ENCODE results near the gene GPHN. TPM values are rescaled to one million over a fixed set of nuclear protein-coding genes. Genes with fewer than 3 reads are reported as not detected.
"Not testable (repeated sequence)": the region's sequence is repeated elsewhere in the genome, so short reads cannot be mapped to it uniquely, and the experiment has no call there.

Gene GPHN
- total and polyA plus RNA-seq, 5 experiments from 2014 or later: 2.9 to 12.1 (median 4.2) TPM

GRCh38 chr14:66714291-66714690 lies 206.3 kb downstream of the GPHN start:
- H3K27me3 Mint-ChIP-seq, ATAC-seq, POLR2A ChIA-PET, DNase-seq: not testable (repeated sequence)
- H3K27ac Mint-ChIP-seq: peak overlapping the region in 2 of 10 donors; percentile 18 to 53
- H3K36me3 Mint-ChIP-seq: peaks cover 0 to 27% (median 4%) of the 10 kb centered on the region in 3 donors
- peaks cover 22 to 41% (median 35%) of the 10 kb centered on the region in 4 donors for H3K4me1 Mint-ChIP-seq
- H3K9me3 Mint-ChIP-seq: peaks cover 0 to 51% (median 9%) of the 10 kb centered on the region in 9 donors
- peak overlapping the region in 9 of 10 donors; percentile 8 to 62 (median 28) for H3K4me3 Mint-ChIP-seq

GRCh38 chr14:66715313-66715712 lies 207.4 kb downstream of the GPHN start:
- peaks cover 24 to 41% (median 35%) of the 10 kb centered on the region in 4 donors for H3K4me1 Mint-ChIP-seq
- peaks cover 4 to 30% (median 4%) of the 10 kb centered on the region in 3 donors for H3K36me3 Mint-ChIP-seq
- POLR2A ChIA-PET, ATAC-seq, H3K27me3 Mint-ChIP-seq, DNase-seq: not testable (repeated sequence)
- peak overlapping the region in 9 of 10 donors; percentile 1 to 48 (median 17) for H3K27ac Mint-ChIP-seq
- peaks cover 0 to 51% (median 9%) of the 10 kb centered on the region in 9 donors for H3K9me3 Mint-ChIP-seq
- H3K4me3 Mint-ChIP-seq: peak overlapping the region; percentile 25 to 71 (median 54)

GRCh38 chr14:66716227-66716626 lies 208.3 kb downstream of the GPHN start:
- peaks cover 0 to 1% (median 0%) of the 10 kb centered on the region in 5 donors for H3K27me3 Mint-ChIP-seq
- no peak for ATAC-seq
- peaks cover 0 to 48% (median 8%) of the 10 kb centered on the region in 9 donors for H3K9me3 Mint-ChIP-seq

GRCh38 chr14:66717561-66718140 lies 209.7 kb downstream of the GPHN start:
- Mint-ChIP-seq H3K27ac (no peak overlapping the region), H3K4me3 (no peak overlapping the region), H3K4me1 (peaks cover 24 to 41% (median 35%) of the 10 kb centered on the region in 4 donors), H3K9me3 (peaks cover 0 to 39% (median 8%) of the 10 kb centered on the region in 9 donors), H3K27me3 (peaks cover 0 to 1% (median 0%) of the 10 kb centered on the region in 5 donors), H3K36me3 (peaks cover 4 to 25% (median 5%) of the 10 kb centered on the region in 3 donors)
- ATAC-seq (no peak), DNase-seq (no peak)
- POLR2A ChIA-PET: no interaction called here

More at GRCh38 chr14:66716227-66716626, 208.3 kb downstream of the GPHN start:
- POLR2A ChIA-PET: no interaction called here
- H3K4me1 Mint-ChIP-seq: peaks cover 24 to 41% (median 35%) of the 10 kb centered on the region in 4 donors
- no peak for DNase-seq
- peaks cover 4 to 30% (median 4%) of the 10 kb centered on the region in 3 donors for H3K36me3 Mint-ChIP-seq
- no peak overlapping the region for H3K27ac Mint-ChIP-seq
- H3K4me3 Mint-ChIP-seq: peak overlapping the region in 1 of 10 donors; percentile 5

DNA sequence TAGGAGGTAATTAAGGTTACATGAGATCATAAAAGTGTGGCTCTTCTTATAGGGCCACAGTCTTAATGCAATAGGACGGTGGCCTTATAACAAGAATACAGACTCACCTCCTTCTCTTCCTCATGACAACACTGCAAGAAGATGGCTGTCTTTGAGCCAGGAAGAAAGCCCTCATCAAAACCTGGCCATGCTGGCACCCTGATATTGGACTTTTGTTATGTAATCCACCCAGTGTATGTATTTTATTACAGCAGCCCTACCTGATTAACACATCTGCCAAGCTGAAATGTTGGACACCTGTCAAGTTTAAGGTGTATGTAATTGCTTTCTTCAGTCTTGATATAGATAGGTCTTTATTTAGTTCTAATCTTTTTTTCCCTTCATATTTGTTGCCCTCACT lies 217.0 kb downstream of the GPHN start:
- H3K4me1 Mint-ChIP-seq: peaks cover 0 to 2% (median 0%) of the 10 kb centered on the region in 4 donors
- H3K27ac Mint-ChIP-seq: no peak overlapping the region
- ATAC-seq: no peak
- no peaks in the 10 kb centered on the region for H3K27me3 Mint-ChIP-seq
- peaks cover 3 to 46% (median 21%) of the 10 kb centered on the region in 9 donors for H3K9me3 Mint-ChIP-seq
- H3K36me3 Mint-ChIP-seq: peaks cover 23 to 45% (median 41%) of the 10 kb centered on the region in 3 donors
- H3K4me3 Mint-ChIP-seq: no peak overlapping the region
- POLR2A ChIA-PET: no interaction called here
- no peak for DNase-seq

DNA sequence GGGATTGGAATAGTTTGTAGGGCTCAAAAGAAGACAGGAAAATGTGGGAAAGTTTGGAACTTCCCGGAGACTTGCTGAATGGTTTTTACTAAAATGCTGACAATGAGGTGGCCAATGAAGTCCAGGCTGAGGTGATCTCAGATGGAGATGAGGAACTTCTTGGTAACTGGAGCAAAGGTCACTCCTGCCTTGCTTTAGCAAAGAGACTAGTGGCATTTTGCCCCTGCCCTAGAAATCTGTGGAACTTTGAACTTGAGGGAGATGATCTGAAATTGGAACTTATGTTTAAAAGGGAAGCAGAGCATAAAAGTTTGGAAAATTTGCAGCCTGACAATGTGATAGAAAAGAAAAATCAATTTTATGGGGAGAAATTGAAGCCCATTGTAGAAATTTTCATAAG lies 223.4 kb downstream of the GPHN start:
- H3K27me3 Mint-ChIP-seq, POLR2A ChIA-PET, H3K4me1 Mint-ChIP-seq, DNase-seq, ATAC-seq, H3K4me3 Mint-ChIP-seq: not testable (repeated sequence)
- H3K36me3 Mint-ChIP-seq: peaks cover 15 to 53% (median 38%) of the 10 kb centered on the region in 3 donors
- H3K27ac Mint-ChIP-seq: peak overlapping the region in 1 of 10 donors; percentile 3
- peaks cover 6 to 54% (median 35%) of the 10 kb centered on the region in 9 donors for H3K9me3 Mint-ChIP-seq

DNA sequence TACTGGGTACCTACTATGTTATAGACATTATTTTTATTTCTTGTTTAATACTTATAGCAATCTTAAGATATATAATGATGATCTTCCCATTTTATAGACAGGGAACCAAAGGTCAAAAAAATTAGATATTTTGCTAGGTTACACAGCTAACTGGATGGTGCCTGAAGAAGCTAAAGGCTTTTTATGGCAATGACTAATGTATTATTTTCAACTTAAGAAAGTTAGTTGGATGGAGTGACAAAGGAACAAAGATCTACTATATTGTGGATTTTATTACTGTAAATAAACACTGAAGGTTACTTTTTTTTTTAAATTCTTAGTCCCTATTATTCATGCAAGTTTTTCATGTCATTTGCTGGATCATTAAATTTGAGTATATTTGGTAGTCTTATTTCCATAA lies 227.9 kb downstream of the GPHN start:
- POLR2A ChIA-PET: no interaction called here
- peaks cover 8 to 35% (median 30%) of the 10 kb centered on the region in 3 donors for H3K36me3 Mint-ChIP-seq
- H3K9me3 Mint-ChIP-seq: peaks cover 5 to 34% (median 18%) of the 10 kb centered on the region in 9 donors
- H3K27me3 Mint-ChIP-seq: no peaks in the 10 kb centered on the region
- H3K4me3 Mint-ChIP-seq: no peak overlapping the region
- ATAC-seq (no peak), DNase-seq (no peak)
- H3K27ac Mint-ChIP-seq: no peak overlapping the region
- H3K4me1 Mint-ChIP-seq: peaks cover 0 to 2% (median 0%) of the 10 kb centered on the region in 4 donors

DNA sequence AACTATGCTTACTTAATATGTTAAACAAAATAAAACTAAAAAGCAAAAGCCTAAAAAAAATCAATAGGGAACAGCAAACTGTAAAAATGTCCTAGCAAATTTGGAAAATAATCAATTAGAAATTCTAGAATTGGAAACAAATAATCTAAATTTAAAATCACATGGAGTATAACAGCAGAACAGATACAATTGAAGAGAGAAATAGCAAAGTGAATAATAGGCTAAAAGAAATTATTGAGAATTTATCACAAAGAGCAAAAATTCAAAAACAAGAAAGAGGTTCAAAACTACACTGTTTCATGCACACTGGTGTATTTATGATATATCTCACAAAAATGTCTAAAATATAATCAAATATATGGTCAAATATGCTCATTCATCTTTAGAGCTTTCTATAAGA lies 231.9 kb downstream of the GPHN start:
- DNase-seq (no peak), ATAC-seq (no peak)
- Mint-ChIP-seq H3K4me1 (no peaks in the 10 kb centered on the region), H3K36me3 (peaks cover 3 to 25% (median 22%) of the 10 kb centered on the region in 3 donors), H3K9me3 (peaks cover 0 to 22% (median 7%) of the 10 kb centered on the region in 9 donors), H3K27me3 (no peaks in the 10 kb centered on the region), H3K4me3 (no peak overlapping the region), H3K27ac (no peak overlapping the region)
- POLR2A ChIA-PET: no interaction called here

DNA sequence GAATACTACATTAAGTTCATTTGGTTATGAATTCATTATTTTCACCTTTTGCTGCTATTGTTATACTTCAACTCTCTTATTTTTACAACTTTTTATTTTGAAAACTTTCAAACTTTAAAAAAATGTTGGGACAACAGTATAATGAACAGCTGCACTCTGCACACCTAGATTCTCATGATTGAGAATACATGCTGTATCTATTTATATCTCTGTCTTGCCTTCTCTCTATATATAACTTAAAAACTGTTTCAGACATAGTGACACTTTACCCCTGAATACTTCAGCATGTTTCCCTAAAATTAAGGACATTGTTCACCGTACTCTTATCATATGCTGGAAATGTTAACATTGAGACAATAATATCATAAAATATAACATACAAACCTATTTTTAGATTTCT lies 237.1 kb downstream of the GPHN start:
- Mint-ChIP-seq H3K27ac (no peak overlapping the region), H3K27me3 (no peaks in the 10 kb centered on the region), H3K4me3 (no peak overlapping the region), H3K4me1 (no peaks in the 10 kb centered on the region), H3K36me3 (peaks cover 0 to 7% (median 4%) of the 10 kb centered on the region in 3 donors), H3K9me3 (peaks cover 0 to 4% (median 0%) of the 10 kb centered on the region in 9 donors)
- no peak for ATAC-seq
- POLR2A ChIA-PET: no interaction called here
- DNase-seq: no peak

GRCh38 chr14:66746316-66747006 lies 238.5 kb downstream of the GPHN start:
- peaks cover 0 to 5% (median 0%) of the 10 kb centered on the region in 3 donors for H3K36me3 Mint-ChIP-seq
- DNase-seq: peak in 1 of 10 donors; percentile 1
- ATAC-seq: peak in 1 of 2 donors; percentile 43
- H3K4me3 Mint-ChIP-seq: no peak overlapping the region
- H3K27ac Mint-ChIP-seq: peak overlapping the region in 1 of 10 donors; percentile 28
- H3K4me1 Mint-ChIP-seq: no peaks in the 10 kb centered on the region
- H3K9me3 Mint-ChIP-seq: peaks cover 0 to 2% (median 0%) of the 10 kb centered on the region in 9 donors
- POLR2A ChIA-PET: no interaction called here
- H3K27me3 Mint-ChIP-seq: no peaks in the 10 kb centered on the region

- H3K4me3 Mint-ChIP-seq: no peak overlapping the region
- ATAC-seq (no peak), DNase-seq (no peak)
- H3K4me1 Mint-ChIP-seq: no peaks in the 10 kb centered on the region
- H3K36me3 Mint-ChIP-seq: no peaks in the 10 kb centered on the region
- POLR2A ChIA-PET: no interaction called here
- H3K9me3 Mint-ChIP-seq: no peaks in the 10 kb centered on the region
- H3K27ac Mint-ChIP-seq: no peak overlapping the region
- no peaks in the 10 kb centered on the region for H3K27me3 Mint-ChIP-seq
These were observed 244.2 kb downstream of the GPHN start for GRCh38 chr14:66752109-66752508.

GRCh38 chr14:66758031-66758613 lies 250.2 kb downstream of the GPHN start:
- Mint-ChIP-seq H3K4me1 (no peaks in the 10 kb centered on the region), H3K9me3 (peaks cover 0 to 7% (median 0%) of the 10 kb centered on the region in 9 donors), H3K27ac (no peak overlapping the region), H3K36me3 (no peaks in the 10 kb centered on the region), H3K4me3 (no peak overlapping the region), H3K27me3 (no peaks in the 10 kb centered on the region)
- POLR2A ChIA-PET: no interaction called here
- no peak for ATAC-seq
- DNase-seq: no peak

GRCh38 chr14:66772146-66772545 lies 264.2 kb downstream of the GPHN start:
- Mint-ChIP-seq H3K36me3 (peaks cover 4 to 10% (median 5%) of the 10 kb centered on the region in 3 donors), H3K4me3 (no peak overlapping the region), H3K4me1 (peaks cover 0 to 3% (median 0%) of the 10 kb centered on the region in 4 donors), H3K27ac (no peak overlapping the region), H3K9me3 (peaks cover 0 to 6% (median 0%) of the 10 kb centered on the region in 9 donors), H3K27me3 (no peaks in the 10 kb centered on the region)
- POLR2A ChIA-PET: no interaction called here
- ATAC-seq: no peak
- DNase-seq: no peak

Data from naive thymus-derived CD8-positive, alpha-beta T cell (primary cell).